GM12878 (cell line): Measurements from ENCODE around the gene IFT122. TPM values are rescaled to one million over a fixed set of nuclear protein-coding genes. Genes with fewer than 3 reads are reported as not detected.

Experiments
- ATAC-seq: fragments of 200-7000 bp; cut with Tn5 transposase; 3 replicates; pipeline ENCODE4 v1.9.1; 2020; ENCODE audit warnings: mild to moderate bottlenecking, moderate library complexity
- BruUV-seq: library from RNA; stranded (reverse); fragments of 400-500 nt; replicated peaks from 2 replicates; lab custom pipeline; 2021; lab: Mats Ljungman, UMichigan
- CTCF ChIA-PET: fragments of 300-600 bp; sonication (Branson Sonifier 250); formaldehyde crosslinking; extraction: SDS; loops from one replicate; lab custom pipeline; 2021; ENCODE audit warnings: inconsistent platforms; lab: Yijun Ruan, JAX
- POLR2A ChIA-PET: fragments of 350-600 bp; formaldehyde crosslinking; extraction: SDS; loops from one replicate; lab custom pipeline; 2021; ENCODE audit warnings: inconsistent platforms; lab: Charles Lee
- RAD21 ChIA-PET: fragments of 300-600 bp; sonication (Branson Sonifier 250); formaldehyde crosslinking; loops from one replicate; lab custom pipeline; 2023; ENCODE audit warnings: antibody characterized with exemption; ENCODE audit not compliant: unreplicated experiment; lab: Charles Lee
- SMC1A ChIA-PET: fragments of 300-600 bp; sonication (Branson Sonifier 250); formaldehyde crosslinking; loops from one replicate; lab custom pipeline; 2023; ENCODE audit not compliant: unreplicated experiment, uncharacterized antibody; lab: Charles Lee
- DNase-seq: peaks from one replicate; pipeline ENCODE4 v3.0.0-alpha.2; 2011; ENCODE audit warnings: low read depth, low spot score
- FAIRE-seq: peaks from 3 replicates; lab custom pipeline; 2011; peaks lifted over from hg19 to GRCh38; lab: Jason Lieb, UNC
- H2AFZ ChIP-seq: 2 replicates; pipeline ENCODE4 v1.6.0; 2011; ENCODE audit warnings: low read depth, low read length, control low read depth; ENCODE audit not compliant: control insufficient read depth
- H3K27ac ChIP-seq: 2 replicates; pipeline ENCODE4 v1.5.1; 2011; ENCODE audit warnings: control low read depth; ENCODE audit not compliant: control insufficient read depth, insufficient read depth
- H3K27me3 ChIP-seq, 2 experiments: replicated peaks in 1 of 2; 2 replicates each; pipeline versions ENCODE4 v1.6.0 to v1.6.1; 2011; ENCODE audit warnings: low read length in 1 of 2; ENCODE audit not compliant: control insufficient read depth in 2 of 2, insufficient read depth in 2 of 2
- H3K36me3 ChIP-seq, 2 experiments: 2 replicates each; pipeline ENCODE4 v1.5.1; 2011; ENCODE audit warnings: low read length in 1 of 2; ENCODE audit not compliant: control insufficient read depth in 2 of 2, insufficient read depth in 2 of 2
- H3K4me1 ChIP-seq: 2 replicates; pipeline ENCODE4 v1.6.1; 2011; ENCODE audit warnings: mild to moderate bottlenecking, low read length, moderate library complexity, mixed read lengths; ENCODE audit not compliant: control insufficient read depth, insufficient read depth
- H3K4me2 ChIP-seq: 2 replicates; pipeline ENCODE4 v1.6.0; 2011; ENCODE audit warnings: control low read depth; ENCODE audit not compliant: control insufficient read depth, insufficient read depth
- H3K4me3 ChIP-seq: fragments of 200-600 bp; sonication (generic); 2 replicates; pipeline ENCODE4 v1.5.1; 2016
- H3K79me2 ChIP-seq: 2 replicates; pipeline ENCODE4 v1.6.0; 2011; ENCODE audit warnings: low read length; ENCODE audit not compliant: control insufficient read depth, insufficient read depth
- H3K9ac ChIP-seq: 2 replicates; pipeline ENCODE4 v1.8.0; 2011; ENCODE audit warnings: low read length, control low read depth, mixed read lengths; ENCODE audit not compliant: control insufficient read depth, insufficient read depth
- H3K9me3 ChIP-seq: replicated peaks from 3 replicates; pipeline ENCODE4 v1.5.1; 2011; ENCODE audit warnings: mild to moderate bottlenecking, low read length; ENCODE audit not compliant: control insufficient read depth, insufficient read depth
- H4K20me1 ChIP-seq: 2 replicates; pipeline ENCODE4 v1.6.0; 2011; ENCODE audit not compliant: control insufficient read depth, insufficient read depth
- BCL3 ChIP-seq: IDR thresholded peaks from 2 replicates; pipeline ENCODE4 v1.6.1; 2011; ENCODE audit warnings: borderline replicate concordance, low read depth, mild to moderate bottlenecking, moderate library complexity, low read length; ENCODE audit not compliant: insufficient read depth, poor library complexity, severe bottlenecking
- CBFB ChIP-seq: IDR thresholded peaks from 2 replicates; pipeline ENCODE4 v1.6.1; 2016; ENCODE audit warnings: antibody characterized with exemption, low read depth
- HDAC2 ChIP-seq: fragments of 200-600 bp; sonication (generic); IDR thresholded peaks from 2 replicates; pipeline ENCODE4 v1.6.1; 2017
- HDGF ChIP-seq: fragments of 450-650 bp; IDR thresholded peaks from 2 replicates; pipeline ENCODE4 v1.6.1; 2016; ENCODE audit warnings: antibody characterized with exemption
- IRF4 ChIP-seq: IDR thresholded peaks from 2 replicates; pipeline ENCODE4 v1.6.1; 2011; ENCODE audit warnings: low read depth, low read length
- MAX ChIP-seq: IDR thresholded peaks from 2 replicates; pipeline ENCODE4 v1.6.1; 2012; ENCODE audit warnings: low read depth, low read length, improper control_type of control experiment
- NFYB ChIP-seq: IDR thresholded peaks from 2 replicates; pipeline ENCODE4 v1.6.1; 2011; ENCODE audit warnings: low read depth, mild to moderate bottlenecking, low read length, improper control_type of control experiment, moderate library complexity; ENCODE audit not compliant: insufficient read depth
- USF2 ChIP-seq: IDR thresholded peaks from 2 replicates; pipeline ENCODE4 v1.6.1; 2011; ENCODE audit warnings: low read depth, low read length, improper control_type of control experiment, borderline replicate concordance
- ZBTB11 ChIP-seq: fragments of 450-650 bp; formaldehyde crosslinking; IDR thresholded peaks from 2 replicates; pipeline ENCODE4 v1.5.0; 2022; ENCODE audit warnings: mild to moderate bottlenecking, missing genetic modification characterization
- WGBS: methylation state at CpG from one replicate; pipeline ENCODE4 v1.1.6; 2016; ENCODE audit warnings: low lambda C conversion rate; ENCODE audit not compliant: insufficient replicate concordance, insufficient coverage; ENCODE audit errors: missing lambda C conversion rate; 5-methylcytosine and 5-hydroxymethylcytosine counted together
- in situ Hi-C: fragments of 300-500 bp; cut with MboI; formaldehyde crosslinking; loops from 9 replicates; pipeline ENCODE4 v1.14.3; 2018; ENCODE audit warnings: mixed read lengths
- intact Hi-C: fragments of 100-400 bp; cut with micrococcal nuclease; formaldehyde crosslinking; loops from one replicate; pipeline ENCODE4 v1.14.2; 2022; ENCODE audit not compliant: unreplicated experiment
- polyA plus RNA-seq, 11 experiments: library from polyadenylated mRNA; depleted of rRNA in 4 of 11; unstranded in 6 of 11; stranded (reverse) in 5 of 11; fragments of >200 nt; fragmentation: Nextera tagmentation in 4 of 11; fragmentation: Illumina TruSeq in 1 of 11; extraction: Ambion mirVana in 4 of 11; extraction: Trizol in 1 of 11; gene quantifications; 1 replicate in 1 of 11; 2 replicates in 10 of 11; pipeline versions ENCODE4 v1.2.1 to v1.2.3, GENCODE V29; 2011 to 2016; ENCODE audit warnings: inconsistent platforms in 2 of 11, missing spikeins in 2 of 11, low read depth in 1 of 11
- total RNA-seq, 4 experiments: library from RNA; depleted of rRNA in 3 of 4; stranded (reverse); fragments of >200 nt in 3 of 4; fragmentation: Illumina TruSeq in 1 of 4; extraction: Trizol in 1 of 4; gene quantifications; 2 replicates each; pipeline versions ENCODE4 v1.2.1 to v1.2.3, GENCODE V29; 2013 to 2021

IFT122 gene
- total and polyA plus RNA-seq, 10 of the 15 experiments (the other 5 are each of a cell fraction or from before 2014, with no cell fraction given) = 1.8 to 19.2 (median 8.4) TPM

GRCh38 chr3:129470861-129471260 lies 30.8 kb downstream of the IFT122 start:
- CTCF ChIA-PET = interaction anchor here (0.9 to 1.2 kb wide), 2 partner anchors 12 to 142 kb away, joined by 3 to 4 read pairs; no protein-coding TSS in a partner anchor

GRCh38 chr3:129473067-129473768 lies 33.2 kb downstream of the IFT122 start:
- no peaks in the 10 kb centered on the region for H3K79me2 ChIP-seq
- intact Hi-C loops (no loop called here), in situ Hi-C loops (no loop called here)
- H3K4me3 ChIP-seq = no peak overlapping the region
- no peak overlapping the region for H3K9ac ChIP-seq
- peaks cover 1 to 3% of the 10 kb centered on the region in 2 experiments; a peak in 2 of 4 replicates for H3K36me3 ChIP-seq
- H4K20me1 ChIP-seq = no peaks in the 10 kb centered on the region
- BruUV-seq = no TSS peak
- FAIRE-seq (peak; percentile 77), DNase-seq (no peak), ATAC-seq (no peak)
- ChIA-PET RAD21 (no interaction called here), SMC1A (interaction anchor here (0.9 to 1.5 kb wide), 3 partner anchors 9 to 69 kb away, joined by 3 to 4 read pairs (median 4); no protein-coding TSS in a partner anchor), CTCF (interaction anchor here (0.9 to 1.3 kb wide), 3 partner anchors 11 to 90 kb away, joined by 3 to 4 read pairs (median 3); no protein-coding TSS in a partner anchor), POLR2A (no interaction called here)
- no peaks in the 10 kb centered on the region for H3K9me3 ChIP-seq
- no peaks in the 10 kb centered on the region for H3K4me1 ChIP-seq
- no peaks in the 10 kb centered on the region for H3K27me3 ChIP-seq
- H3K4me2 ChIP-seq = no peak overlapping the region
- 71% methylated on average over 4 of the region's 4 CpGs for WGBS
- no peak overlapping the region for H2AFZ ChIP-seq
- H3K27ac ChIP-seq = no peak overlapping the region
- TF ChIP-seq CBFB = no peak
- no peak for TF ChIP-seq IRF4
- TF ChIP-seq ZBTB11 (CRISPR knock-in tag) = no peak
- TF ChIP-seq MAX = no peak
- TF ChIP-seq NFYB = no peak
- TF ChIP-seq BCL3 = no peak
- no peak for TF ChIP-seq HDGF

More at GRCh38 chr3:129470861-129471260, 30.8 kb downstream of the IFT122 start:
- Histone ChIP-seq H3K36me3 (no peaks in the 10 kb centered on the region; a peak in 1 of 4 replicates), H3K79me2 (no peaks in the 10 kb centered on the region), H3K4me3 (no peak overlapping the region), H2AFZ (no peak overlapping the region), H4K20me1 (no peaks in the 10 kb centered on the region), H3K9me3 (no peaks in the 10 kb centered on the region), H3K4me1 (no peaks in the 10 kb centered on the region), H3K9ac (no peak overlapping the region), H3K27ac (no peak overlapping the region), H3K27me3 (no peaks in the 10 kb centered on the region), H3K4me2 (no peak overlapping the region)
- ChIA-PET RAD21 (no interaction called here), POLR2A (no interaction called here), SMC1A (no interaction called here)
- in situ Hi-C loops (no loop called here), intact Hi-C loops (no loop called here)
- FAIRE-seq = no peak
- no peak for ATAC-seq
- TF ChIP-seq USF2 (no peak), HDAC2 (no peak)
- 75% methylated on average over 2 of the region's 2 CpGs for WGBS
- no TSS peak for BruUV-seq
- DNase-seq = no peak
